Testis (tissue), 2 donors: Measurements from ENCODE around the gene DNAAF1.

ENCODE experiments used
- POLR2A ChIP-seq: fragments of 450-650 bp; IDR thresholded peaks from one replicate; pipeline ENCODE4 v1.6.1; 2017; ENCODE audit warnings: antibody characterized with exemption, mild to moderate bottlenecking, moderate library complexity
- TF ChIP-seq, protein P1 (sequence below), 3 experiments: fragments of 450-650 bp in 2 of 3; fragments of 200-600 bp in 1 of 3; sonication (generic) in 1 of 3; IDR thresholded peaks; one replicate each; pipeline ENCODE4 v1.5.1; 2016 to 2019; ENCODE audit warnings: antibody characterized with exemption in 3 of 3, mild to moderate bottlenecking in 2 of 3, moderate library complexity in 1 of 3

DNA sequence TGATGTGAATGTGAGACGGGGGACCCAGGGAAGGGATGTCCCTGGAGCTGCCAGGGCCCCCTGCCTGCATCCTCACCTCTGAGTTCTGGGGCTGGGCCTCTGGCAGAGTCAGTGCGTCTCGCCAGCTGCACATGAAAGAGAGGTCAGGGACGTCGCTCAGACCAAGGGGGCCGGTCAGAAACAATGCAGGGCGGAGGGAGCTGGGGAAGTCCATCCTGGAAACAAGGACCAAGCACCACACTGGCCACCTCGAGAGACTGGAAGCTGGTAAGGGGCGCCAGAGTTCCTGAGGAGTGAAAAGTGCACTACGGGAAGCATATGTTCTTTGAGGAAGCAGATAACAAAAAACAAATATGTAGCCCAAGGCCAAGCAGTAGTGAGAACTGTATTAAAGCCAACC lies 39.7 kb downstream of the DNAAF1 start:
- no peak for TF ChIP-seq POLR2A
- TF ChIP-seq, protein P1, sequence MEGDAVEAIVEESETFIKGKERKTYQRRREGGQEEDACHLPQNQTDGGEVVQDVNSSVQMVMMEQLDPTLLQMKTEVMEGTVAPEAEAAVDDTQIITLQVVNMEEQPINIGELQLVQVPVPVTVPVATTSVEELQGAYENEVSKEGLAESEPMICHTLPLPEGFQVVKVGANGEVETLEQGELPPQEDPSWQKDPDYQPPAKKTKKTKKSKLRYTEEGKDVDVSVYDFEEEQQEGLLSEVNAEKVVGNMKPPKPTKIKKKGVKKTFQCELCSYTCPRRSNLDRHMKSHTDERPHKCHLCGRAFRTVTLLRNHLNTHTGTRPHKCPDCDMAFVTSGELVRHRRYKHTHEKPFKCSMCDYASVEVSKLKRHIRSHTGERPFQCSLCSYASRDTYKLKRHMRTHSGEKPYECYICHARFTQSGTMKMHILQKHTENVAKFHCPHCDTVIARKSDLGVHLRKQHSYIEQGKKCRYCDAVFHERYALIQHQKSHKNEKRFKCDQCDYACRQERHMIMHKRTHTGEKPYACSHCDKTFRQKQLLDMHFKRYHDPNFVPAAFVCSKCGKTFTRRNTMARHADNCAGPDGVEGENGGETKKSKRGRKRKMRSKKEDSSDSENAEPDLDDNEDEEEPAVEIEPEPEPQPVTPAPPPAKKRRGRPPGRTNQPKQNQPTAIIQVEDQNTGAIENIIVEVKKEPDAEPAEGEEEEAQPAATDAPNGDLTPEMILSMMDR (IDR thresholded peaks at IDR 0.05) = no peak
